Measurements from ENCODE around the gene MXRA8.

The MXRA8 gene

DNA sequence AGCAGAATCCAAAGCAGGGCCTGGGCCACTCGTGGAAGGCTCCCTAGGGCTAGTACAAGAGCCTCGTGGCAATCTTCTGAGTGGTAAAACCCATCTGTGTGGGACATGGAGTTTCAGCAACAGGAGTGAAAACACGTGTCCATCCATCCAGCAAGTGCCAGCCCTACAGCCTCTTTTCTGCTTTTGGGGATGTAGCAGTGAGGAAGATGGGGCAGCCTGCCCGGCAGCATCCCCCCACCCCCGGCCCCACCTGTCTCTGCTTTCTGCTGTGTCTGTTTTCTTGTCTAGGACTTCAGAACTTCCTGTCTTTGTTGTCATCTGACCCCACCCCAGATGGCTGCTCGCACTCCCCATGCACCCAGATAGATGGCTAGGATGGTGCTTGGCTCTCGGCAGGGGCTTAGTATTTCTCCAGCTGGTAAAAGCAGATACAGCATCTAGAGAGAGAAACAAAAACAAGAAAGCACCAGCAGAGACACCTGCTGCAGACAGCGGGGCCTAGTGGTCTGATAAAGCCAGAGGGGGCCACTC is 32.2 kb downstream of the MXRA8 start:
- no peak for TF ChIP-seq CTCF (IDR thresholded peaks at IDR 0.05)
- no peak for DNase-seq (ENCODE audit: low spot score)
- H3K27ac ChIP-seq, result no peak overlapping the region
- H3K4me3 ChIP-seq, result peak overlapping the region; percentile 100

GRCh38 chr1:1325288-1326074 is 32.9 kb downstream of the MXRA8 start:
- H3K27ac ChIP-seq, result peak overlapping the region; percentile 81 to 96
- DNase-seq (ENCODE audit: low spot score), result no peak
- no peak for TF ChIP-seq CTCF (IDR thresholded peaks at IDR 0.05)
- peak overlapping the region; percentile 100 for H3K4me3 ChIP-seq

DNA sequence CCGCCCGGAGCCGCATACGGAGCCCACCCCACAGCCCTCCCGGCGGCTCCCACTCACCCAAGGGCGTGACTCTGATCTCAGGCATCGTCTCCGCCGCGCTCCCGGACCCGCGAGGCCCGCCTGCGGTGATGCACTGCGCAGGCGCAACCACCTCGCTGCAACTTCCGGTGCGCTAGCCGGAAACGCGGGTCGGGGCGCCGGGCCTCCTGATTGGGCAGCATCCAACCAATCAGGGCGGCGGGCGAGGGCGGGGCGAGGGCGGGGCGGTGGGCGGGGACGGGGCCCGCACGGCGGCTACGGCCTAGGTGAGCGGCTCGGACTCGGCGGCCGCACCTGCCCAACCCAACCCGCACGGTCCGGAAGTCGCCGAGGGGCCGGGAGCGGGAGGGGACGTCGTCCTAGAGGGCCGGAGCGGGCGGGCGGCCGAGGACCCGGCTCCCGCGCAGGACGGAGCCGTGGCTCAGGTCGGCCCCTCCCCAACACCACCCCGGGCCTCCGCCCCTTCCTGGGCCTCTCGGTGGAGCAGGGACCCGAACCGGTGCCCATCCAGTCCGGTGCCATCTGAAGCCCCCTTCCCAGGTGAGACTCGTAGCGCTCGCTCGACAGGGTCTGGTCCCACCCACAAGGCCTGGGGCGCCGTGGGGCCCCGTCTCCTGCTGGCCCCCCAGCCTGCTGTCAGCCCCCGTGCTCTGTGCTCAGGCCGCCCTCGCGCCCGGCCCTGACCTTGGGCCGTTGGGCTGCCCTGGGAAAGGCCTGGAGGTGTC is 33.6 kb downstream of the MXRA8 start, which contains the start of the genes CPTP and INTS11:
CPTP (plus strand) TSS at position 279 of the 764 bp plus-strand sequence. CDS start 2,109 bp downstream, outside the sequence.
INTS11 (minus strand) TSS at position 137 of the 764 bp plus-strand sequence; CDS start at position 85, 52 bp downstream.
- Histone ChIP-seq H3K4me3 (peak within 1 kb of the TSS; percentile 100), H3K27ac (peak within 1 kb of the TSS; percentile 81 to 96)
- peak; percentile 92 for DNase-seq (ENCODE audit: low spot score)
- no peak for TF ChIP-seq CTCF (IDR thresholded peaks at IDR 0.05)

- no peak for DNase-seq (ENCODE audit: low spot score)
- H3K4me3 ChIP-seq, result peak overlapping the region; percentile 100
- TF ChIP-seq CTCF (IDR thresholded peaks at IDR 0.05), result no peak
- H3K27ac ChIP-seq, result peak overlapping the region; percentile 81 to 96
Observed at GRCh38 chr1:1324084-1324523, 34.3 kb downstream of the MXRA8 start.

GRCh38 chr1:1322952-1323351 is 35.4 kb downstream of the MXRA8 start:
- H3K27ac ChIP-seq, result no peak overlapping the region
- no peak overlapping the region for H3K4me3 ChIP-seq
- no peak for TF ChIP-seq CTCF (IDR thresholded peaks at IDR 0.05)
- DNase-seq (ENCODE audit: low spot score), result no peak

- Histone ChIP-seq H3K27ac (no peak overlapping the region), H3K4me3 (no peak overlapping the region)
- DNase-seq (ENCODE audit: low spot score), result no peak
- TF ChIP-seq CTCF (IDR thresholded peaks at IDR 0.05), result no peak
Observed at GRCh38 chr1:1322418-1322817, 35.9 kb downstream of the MXRA8 start.
